Measurements from ENCODE around the gene RNF150.

DNA sequence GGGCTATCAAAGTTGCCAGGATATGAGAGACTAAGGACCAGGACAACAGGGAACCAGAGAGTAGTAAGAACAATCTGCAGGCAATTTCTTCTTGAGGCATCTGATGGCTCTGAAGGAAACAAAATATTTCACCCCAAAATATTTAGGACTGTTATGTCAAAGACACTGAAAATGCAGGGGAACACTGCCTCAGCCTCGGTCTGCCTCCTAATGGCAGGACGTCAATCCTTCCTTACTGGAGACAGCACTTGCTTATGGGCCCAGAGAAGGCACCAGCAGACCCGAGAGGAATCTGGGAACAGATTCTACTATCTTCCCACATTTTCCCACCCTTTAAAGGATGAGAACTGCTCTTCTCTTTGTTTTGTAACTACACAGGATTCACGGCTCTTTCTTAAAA is 23.3 kb downstream of the RNF150 start:
- TF ChIP-seq, protein P1, sequence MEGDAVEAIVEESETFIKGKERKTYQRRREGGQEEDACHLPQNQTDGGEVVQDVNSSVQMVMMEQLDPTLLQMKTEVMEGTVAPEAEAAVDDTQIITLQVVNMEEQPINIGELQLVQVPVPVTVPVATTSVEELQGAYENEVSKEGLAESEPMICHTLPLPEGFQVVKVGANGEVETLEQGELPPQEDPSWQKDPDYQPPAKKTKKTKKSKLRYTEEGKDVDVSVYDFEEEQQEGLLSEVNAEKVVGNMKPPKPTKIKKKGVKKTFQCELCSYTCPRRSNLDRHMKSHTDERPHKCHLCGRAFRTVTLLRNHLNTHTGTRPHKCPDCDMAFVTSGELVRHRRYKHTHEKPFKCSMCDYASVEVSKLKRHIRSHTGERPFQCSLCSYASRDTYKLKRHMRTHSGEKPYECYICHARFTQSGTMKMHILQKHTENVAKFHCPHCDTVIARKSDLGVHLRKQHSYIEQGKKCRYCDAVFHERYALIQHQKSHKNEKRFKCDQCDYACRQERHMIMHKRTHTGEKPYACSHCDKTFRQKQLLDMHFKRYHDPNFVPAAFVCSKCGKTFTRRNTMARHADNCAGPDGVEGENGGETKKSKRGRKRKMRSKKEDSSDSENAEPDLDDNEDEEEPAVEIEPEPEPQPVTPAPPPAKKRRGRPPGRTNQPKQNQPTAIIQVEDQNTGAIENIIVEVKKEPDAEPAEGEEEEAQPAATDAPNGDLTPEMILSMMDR (IDR thresholded peaks at IDR 0.05) = no peak
- no peak for TF ChIP-seq POLR2A (IDR thresholded peaks at IDR 0.05)

Measured in uterus (tissue), 2 donors.